Mesendoderm (in vitro differentiated cells): ENCODE results near the gene TMEM238.
A peak's percentile ranks its signal among the peaks of the same experiment; 100 is the strongest.
"Not testable (repeated sequence)": the region's sequence is repeated elsewhere in the genome, so short reads cannot be mapped to it uniquely, and the experiment has no call there.

Experiments used
- DNase-seq: peaks from one replicate; pipeline ENCODE4 v3.0.0; 2013
- H2AK5ac ChIP-seq: 2 replicates; pipeline ENCODE4 v1.6.1; 2013; ENCODE audit warnings: low read length, inconsistent platforms
- H2BK120ac ChIP-seq: 2 replicates; pipeline ENCODE4 v1.6.1; 2013; ENCODE audit warnings: low read depth, mild to moderate bottlenecking, low read length, moderate library complexity, mixed read lengths
- H2BK15ac ChIP-seq: replicated peaks from 2 replicates; pipeline ENCODE4 v1.6.1; 2013; ENCODE audit warnings: low read depth, mild to moderate bottlenecking, moderate library complexity
- H2BK5ac ChIP-seq: 2 replicates; pipeline ENCODE4 v1.6.1; 2013; ENCODE audit warnings: low read length, inconsistent platforms
- H3K18ac ChIP-seq: 2 replicates; pipeline ENCODE4 v1.6.1; 2013; ENCODE audit warnings: mild to moderate bottlenecking, low read length, mixed read lengths
- H3K23ac ChIP-seq: one replicate; pipeline ENCODE4 v1.6.1; 2013; ENCODE audit warnings: low read length
- H3K27ac ChIP-seq: 2 replicates; pipeline ENCODE4 v1.5.1; 2013; ENCODE audit warnings: low read depth, mild to moderate bottlenecking, inconsistent platforms, low read length, moderate library complexity
- H3K27me3 ChIP-seq: 2 replicates; pipeline ENCODE4 v1.6.1; 2013; ENCODE audit warnings: low read length, control low read depth, mild to moderate bottlenecking, inconsistent platforms; ENCODE audit not compliant: insufficient read depth, poor library complexity
- H3K36me3 ChIP-seq: 2 replicates; pipeline ENCODE4 v1.6.1; 2013; ENCODE audit warnings: low read length, inconsistent platforms; ENCODE audit not compliant: control insufficient read depth, insufficient read depth
- H3K4ac ChIP-seq: one replicate; pipeline ENCODE4 v1.6.1; 2013; ENCODE audit warnings: low read depth, mild to moderate bottlenecking, low read length, moderate library complexity
- H3K4me1 ChIP-seq: 2 replicates; pipeline ENCODE4 v1.6.1; 2013; ENCODE audit warnings: low read depth, low read length, inconsistent platforms; ENCODE audit not compliant: control insufficient read depth
- H3K4me2 ChIP-seq: 2 replicates; pipeline ENCODE4 v1.6.1; 2013; ENCODE audit warnings: low read length
- H3K4me3 ChIP-seq: 2 replicates; pipeline ENCODE4 v1.5.1; 2013; ENCODE audit warnings: mild to moderate bottlenecking, low read length
- H3K56ac ChIP-seq: one replicate; pipeline ENCODE4 v1.6.1; 2013; ENCODE audit warnings: low read length
- H3K79me1 ChIP-seq: 2 replicates; pipeline ENCODE4 v1.6.1; 2013; ENCODE audit warnings: low read length, inconsistent platforms
- H3K79me2 ChIP-seq: 2 replicates; pipeline ENCODE4 v1.6.1; 2013; ENCODE audit warnings: mild to moderate bottlenecking, low read length; ENCODE audit not compliant: control insufficient read depth, insufficient read depth
- H3K9ac ChIP-seq: 2 replicates; pipeline ENCODE4 v1.6.1; 2013; ENCODE audit warnings: low read length, inconsistent platforms
- H4K5ac ChIP-seq: one replicate; pipeline ENCODE4 v1.6.1; 2013; ENCODE audit warnings: low read length
- H4K8ac ChIP-seq: one replicate; pipeline ENCODE4 v1.6.1; 2013; ENCODE audit warnings: low read depth, mild to moderate bottlenecking, control low read depth, low read length, moderate library complexity
- WGBS: extraction: QIAGEN DNeasy Blood & Tissue Kit; methylation state at CpG from one replicate; pipeline ENCODE4 v1.1.7; 2013; ENCODE audit warnings: low lambda C conversion rate, missing lambda C conversion rate; ENCODE audit not compliant: insufficient coverage; ENCODE audit errors: extremely low coverage; 5-methylcytosine and 5-hydroxymethylcytosine counted together

The TMEM238 gene

DNA sequence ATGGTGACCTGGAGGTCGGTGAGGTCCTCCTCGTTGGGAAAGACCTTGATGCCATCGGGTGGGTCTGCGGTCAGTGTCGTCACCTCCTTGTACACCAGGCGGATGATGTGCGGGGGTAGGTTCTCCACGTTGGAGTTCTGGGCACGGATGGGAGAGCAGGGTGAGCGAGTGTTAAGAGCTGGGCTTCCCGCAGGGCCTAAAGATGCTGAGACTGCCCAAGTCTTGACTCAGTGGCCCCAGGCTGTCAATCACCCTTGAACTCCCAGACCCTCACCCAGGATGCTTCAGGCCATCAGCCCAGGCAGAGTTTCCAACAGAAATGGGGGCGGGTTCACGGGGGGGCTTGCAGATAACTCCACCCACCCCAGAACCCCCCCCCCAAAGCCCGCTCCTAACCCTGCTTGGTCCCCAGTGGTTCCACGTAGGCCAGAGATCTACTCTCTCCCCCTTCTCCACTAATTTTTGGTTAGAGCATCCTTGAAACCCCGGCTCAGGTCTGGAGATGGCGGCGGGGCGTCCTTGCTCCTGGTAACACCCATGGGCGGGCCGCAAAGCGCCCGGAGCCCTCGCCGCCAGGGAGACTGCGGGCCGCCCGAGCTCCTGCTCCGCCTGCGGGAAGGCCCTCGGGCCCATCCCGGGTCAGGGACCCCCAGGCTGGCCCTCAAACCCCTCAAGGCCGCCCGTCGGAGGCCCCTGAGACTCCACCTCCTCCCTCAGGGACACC, 22.9 kb upstream of the TMEM238 start:
- H4K8ac ChIP-seq, result no peak overlapping the region
- WGBS, result no CpG with 5 or more reads among the region's 35 CpGs
- H3K56ac ChIP-seq, result peak overlapping the region; percentile 93
- peaks cover 13% of the 10 kb centered on the region for H3K36me3 ChIP-seq
- H3K4me3 ChIP-seq, result peak overlapping the region; percentile 91
- peak overlapping the region; percentile 3 for H3K4me2 ChIP-seq
- peak overlapping the region; percentile 98 for H3K18ac ChIP-seq
- H2BK120ac ChIP-seq, result peak overlapping the region; percentile 52
- no peak overlapping the region for H2AK5ac ChIP-seq
- H3K4me1 ChIP-seq, result peaks cover 10% of the 10 kb centered on the region
- H3K9ac ChIP-seq, result peak overlapping the region; percentile 97
- H2BK15ac ChIP-seq, result no peak overlapping the region
- DNase-seq, result no peak
- no peaks in the 10 kb centered on the region for H3K27me3 ChIP-seq
- H2BK5ac ChIP-seq, result no peak overlapping the region
- H3K27ac ChIP-seq, result peak overlapping the region; percentile 98
- peaks cover 28% of the 10 kb centered on the region for H3K79me2 ChIP-seq
- H4K5ac ChIP-seq, result no peak overlapping the region
- peaks cover 19% of the 10 kb centered on the region for H3K79me1 ChIP-seq
- H3K4ac ChIP-seq, result peak overlapping the region; percentile 85
- peak overlapping the region; percentile 91 for H3K23ac ChIP-seq

GRCh38 chr19:55406091-55406825, 22.2 kb upstream of the TMEM238 start:
- no peak overlapping the region for H3K18ac ChIP-seq
- H3K79me1 ChIP-seq, result peaks cover 19% of the 10 kb centered on the region
- no peak overlapping the region for H2AK5ac ChIP-seq
- H3K27me3 ChIP-seq, result no peaks in the 10 kb centered on the region
- no peak overlapping the region for H4K8ac ChIP-seq
- DNase-seq, result no peak
- WGBS, result no CpG with 5 or more reads among the region's 14 CpGs
- no peak overlapping the region for H2BK15ac ChIP-seq
- peak overlapping the region; percentile 3 for H3K4me2 ChIP-seq
- H3K27ac ChIP-seq, result no peak overlapping the region
- peak overlapping the region; percentile 67 for H3K23ac ChIP-seq
- H3K4ac ChIP-seq, result no peak overlapping the region
- H2BK120ac ChIP-seq, result no peak overlapping the region
- H4K5ac ChIP-seq, result no peak overlapping the region
- peaks cover 10% of the 10 kb centered on the region for H3K4me1 ChIP-seq
- peaks cover 28% of the 10 kb centered on the region for H3K79me2 ChIP-seq
- H2BK5ac ChIP-seq, result no peak overlapping the region
- peak overlapping the region; percentile 91 for H3K4me3 ChIP-seq
- peaks cover 13% of the 10 kb centered on the region for H3K36me3 ChIP-seq
- H3K56ac ChIP-seq, result peak overlapping the region; percentile 93
- peak overlapping the region; percentile 97 for H3K9ac ChIP-seq

DNA sequence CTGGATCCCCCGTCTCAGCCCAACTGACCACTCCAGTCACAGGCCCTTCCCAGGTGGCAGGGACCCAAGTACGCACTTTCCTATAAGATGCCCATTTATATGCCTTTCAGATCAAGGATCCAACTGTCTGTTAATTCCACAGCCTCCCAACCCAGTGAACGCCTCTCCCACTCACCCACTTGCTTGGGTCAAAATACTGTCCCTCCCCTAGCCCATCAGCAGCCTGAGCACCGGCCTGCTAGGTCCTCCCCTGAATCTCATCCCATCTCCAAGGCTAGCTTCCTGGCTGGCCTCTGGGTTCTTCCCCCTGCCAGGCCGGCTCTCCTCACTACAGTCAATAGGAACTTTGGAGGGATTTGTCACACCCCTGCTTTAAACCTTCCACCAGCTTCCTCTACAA, 21.5 kb upstream of the TMEM238 start:
- Histone ChIP-seq H2BK120ac (no peak overlapping the region), H3K9ac (peak overlapping the region; percentile 97), H3K18ac (no peak overlapping the region), H3K27ac (no peak overlapping the region), H4K5ac (no peak overlapping the region), H2BK15ac (no peak overlapping the region), H3K4me3 (no peak overlapping the region), H3K4ac (no peak overlapping the region), H4K8ac (no peak overlapping the region), H3K27me3 (no peaks in the 10 kb centered on the region), H3K4me2 (peak overlapping the region; percentile 3), H3K36me3 (peaks cover 13% of the 10 kb centered on the region), H3K4me1 (peaks cover 10% of the 10 kb centered on the region), H3K23ac (no peak overlapping the region), H2BK5ac (no peak overlapping the region), H3K56ac (peak overlapping the region; percentile 93), H3K79me2 (peaks cover 28% of the 10 kb centered on the region), H3K79me1 (peaks cover 19% of the 10 kb centered on the region), H2AK5ac (no peak overlapping the region)
- DNase-seq, result no peak
- WGBS, result no CpG with 5 or more reads among the region's 5 CpGs

- Histone ChIP-seq H3K79me2 (peaks cover 28% of the 10 kb centered on the region), H3K36me3 (peaks cover 13% of the 10 kb centered on the region)
- no CpG with 5 or more reads among the region's 2 CpGs for WGBS
These were observed 18.4 kb upstream of the TMEM238 start for GRCh38 chr19:55402509-55402908.

DNA sequence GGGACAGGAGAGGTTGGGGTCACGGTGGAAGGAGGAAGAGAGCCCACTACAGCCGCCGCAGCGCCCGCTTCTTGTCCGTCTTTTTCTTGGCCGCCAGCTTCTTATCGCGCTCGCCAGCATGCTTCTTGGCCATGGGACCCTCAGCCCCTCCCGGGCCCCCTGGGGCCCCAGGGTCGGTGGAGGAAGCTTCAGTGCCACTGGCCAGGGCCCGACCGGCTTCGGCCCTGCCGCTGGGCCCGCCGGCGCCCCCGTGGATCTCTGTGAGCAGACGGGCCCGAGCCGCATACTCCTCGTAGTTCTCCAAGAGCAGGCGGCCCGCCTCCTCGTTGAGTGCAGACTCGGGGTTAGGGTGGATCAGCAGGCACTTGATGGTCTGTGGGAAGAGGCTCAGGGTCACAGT, 17.3 kb upstream of the TMEM238 start:
- not testable (repeated sequence) for H2BK120ac ChIP-seq, H3K18ac ChIP-seq, H3K4ac ChIP-seq, DNase-seq, H3K27ac ChIP-seq, H3K9ac ChIP-seq, H4K5ac ChIP-seq, H2AK5ac ChIP-seq, H2BK15ac ChIP-seq, H3K23ac ChIP-seq, H4K8ac ChIP-seq, H3K4me2 ChIP-seq, H3K4me3 ChIP-seq, H2BK5ac ChIP-seq, H3K56ac ChIP-seq, H3K27me3 ChIP-seq, H3K4me1 ChIP-seq
- H3K79me1 ChIP-seq, result peaks cover 17% of the 10 kb centered on the region
- WGBS, result no CpG with 5 or more reads among the region's 28 CpGs
- H3K79me2 ChIP-seq, result peaks cover 18% of the 10 kb centered on the region
- peaks cover 13% of the 10 kb centered on the region for H3K36me3 ChIP-seq

More at GRCh38 chr19:55402509-55402908, 18.4 kb upstream of the TMEM238 start:
- H3K4me2 ChIP-seq, result no peak overlapping the region
- H2AK5ac ChIP-seq, result no peak overlapping the region
- H4K8ac ChIP-seq, result no peak overlapping the region
- no peak overlapping the region for H3K4ac ChIP-seq
- H4K5ac ChIP-seq, result no peak overlapping the region
- no peak overlapping the region for H2BK15ac ChIP-seq
- no peak overlapping the region for H3K4me3 ChIP-seq
- H3K27ac ChIP-seq, result no peak overlapping the region
- H3K23ac ChIP-seq, result no peak overlapping the region
- H2BK5ac ChIP-seq, result no peak overlapping the region
- no peak overlapping the region for H3K56ac ChIP-seq
- no peak overlapping the region for H3K18ac ChIP-seq
- H3K4me1 ChIP-seq, result peaks cover 9% of the 10 kb centered on the region
- no peaks in the 10 kb centered on the region for H3K27me3 ChIP-seq
- no peak overlapping the region for H2BK120ac ChIP-seq
- peaks cover 19% of the 10 kb centered on the region for H3K79me1 ChIP-seq
- no peak overlapping the region for H3K9ac ChIP-seq
- no peak for DNase-seq
